Natural killer cell (primary cell): ENCODE results near the gene ALPI. TPM values are rescaled to one million over a fixed set of nuclear protein-coding genes. Genes with fewer than 3 reads are reported as not detected.

Source experiments
- ATAC-seq, 3 donors: fragments of 150-1000 bp in 2 of 3; fragments of 200-7000 bp in 1 of 3; cut with Tn5 transposase; 1 replicate in 1 of 3; 2 replicates in 2 of 3; pipeline ENCODE4 v1.10.0; 2021; ENCODE audit warnings: mild to moderate bottlenecking in 2 of 3, moderate library complexity in 2 of 3
- DNase-seq, 2 donors: peaks; one replicate each; pipeline versions ENCODE4 v3.0.0 to v3.0.0-alpha.2; 2013 to 2021; ENCODE audit warnings: mixed read lengths in 1 of 2
- H3K27ac ChIP-seq: one replicate; pipeline ENCODE4 v1.5.1; 2013; ENCODE audit warnings: mild to moderate bottlenecking, low read length
- H3K27me3 ChIP-seq: one replicate; pipeline ENCODE4 v1.6.1; 2013; ENCODE audit warnings: low read length; ENCODE audit not compliant: control insufficient read depth, insufficient read depth
- H3K36me3 ChIP-seq: one replicate; pipeline ENCODE4 v1.6.1; 2013; ENCODE audit warnings: low read length; ENCODE audit not compliant: control insufficient read depth, insufficient read depth
- H3K4me1 ChIP-seq: one replicate; pipeline ENCODE4 v1.6.1; 2013; ENCODE audit warnings: low read length; ENCODE audit not compliant: control insufficient read depth, insufficient read depth
- H3K4me3 ChIP-seq: one replicate; pipeline ENCODE4 v1.5.1; 2013; ENCODE audit warnings: low read length
- H3K9me3 ChIP-seq: one replicate; pipeline ENCODE4 v1.6.1; 2013; ENCODE audit warnings: low read length; ENCODE audit not compliant: control insufficient read depth, insufficient read depth
- H3K27ac Mint-ChIP-seq, 2 donors: one replicate each; pipeline ENCODE4 v1.8.0; 2022; ENCODE audit warnings: mild to moderate bottlenecking in 2 of 2, mixed read lengths in 2 of 2, moderate library complexity in 1 of 2
- H3K27me3 Mint-ChIP-seq, 2 donors: one replicate each; pipeline ENCODE4 v1.8.0; 2022; ENCODE audit warnings: low read depth in 2 of 2, mixed read lengths in 2 of 2
- H3K36me3 Mint-ChIP-seq: one replicate; pipeline ENCODE4 v1.8.0; 2022; ENCODE audit warnings: mixed read lengths
- H3K4me1 Mint-ChIP-seq, 2 donors: one replicate each; pipeline ENCODE4 v1.8.0; 2022; ENCODE audit warnings: mixed read lengths in 2 of 2
- H3K4me3 Mint-ChIP-seq: one replicate; pipeline ENCODE4 v1.8.0; 2022; ENCODE audit warnings: mild to moderate bottlenecking, moderate library complexity, mixed read lengths
- H3K9me3 Mint-ChIP-seq, 2 donors: one replicate each; pipeline ENCODE4 v1.8.0; 2022; ENCODE audit warnings: mixed read lengths in 2 of 2
- CTCF ChIP-seq: fragments of 200-600 bp; IDR thresholded peaks from one replicate; pipeline ENCODE4 v1.8.0; 2022; ENCODE audit warnings: antibody characterized with exemption
- WGBS: methylation state at CpG from one replicate; pipeline ENCODE4 v1.1.7; 2013; ENCODE audit warnings: missing lambda C conversion rate; ENCODE audit not compliant: insufficient coverage; 5-methylcytosine and 5-hydroxymethylcytosine counted together
- intact Hi-C: fragments of 100-400 bp; cut with micrococcal nuclease; formaldehyde crosslinking; loops from one replicate; pipeline ENCODE4 v1.14.2; 2022
- total RNA-seq, 4 donors: library from RNA; stranded (reverse); fragments of 120-200 nt in 1 of 4; gene quantifications; one replicate each; pipeline versions ENCODE4 v1.2.3 to v1.2.4, GENCODE V29; 2013 to 2022

Gene ALPI
- total RNA-seq, 3 donors from 2014 or later (not counting 1 experiment from before 2014, with no cell fraction given): not detected

GRCh38 chr2:232417489-232417888, 38.5 kb upstream of the ALPI start:
- 86% methylated on average over 5 of the region's 5 CpGs for WGBS
- Histone ChIP-seq H3K9me3 (peaks cover 2% of the 10 kb centered on the region), H3K27ac (no peak overlapping the region), H3K4me1 (peaks cover 8% of the 10 kb centered on the region), H3K4me3 (no peak overlapping the region), H3K36me3 (no peaks in the 10 kb centered on the region), H3K27me3 (peaks cover 18% of the 10 kb centered on the region)
- DNase-seq (no peak), ATAC-seq (no peak)
- intact Hi-C loops: no loop called here
- H3K27ac Mint-ChIP-seq: no peak overlapping the region
- H3K27me3 Mint-ChIP-seq: peaks cover 35% of the 10 kb centered on the region in 2 donors
- H3K4me3 Mint-ChIP-seq: no peak overlapping the region
- TF ChIP-seq CTCF: no peak
- no peaks in the 10 kb centered on the region for H3K9me3 Mint-ChIP-seq
- H3K4me1 Mint-ChIP-seq: peaks cover 5% of the 10 kb centered on the region in 2 donors
- H3K36me3 Mint-ChIP-seq: no peaks in the 10 kb centered on the region

GRCh38 chr2:232418056-232418455, 37.9 kb upstream of the ALPI start:
- WGBS: 84% methylated on average over 6 of the region's 6 CpGs
- ATAC-seq (no peak), DNase-seq (no peak)
- Histone ChIP-seq H3K4me3 (no peak overlapping the region), H3K9me3 (peaks cover 2% of the 10 kb centered on the region), H3K27me3 (peaks cover 14% of the 10 kb centered on the region), H3K27ac (no peak overlapping the region), H3K36me3 (no peaks in the 10 kb centered on the region), H3K4me1 (peaks cover 8% of the 10 kb centered on the region)
- Mint-ChIP-seq H3K4me3 (no peak overlapping the region), H3K27ac (no peak overlapping the region), H3K27me3 (peaks cover 35 to 36% of the 10 kb centered on the region in 2 donors), H3K9me3 (no peaks in the 10 kb centered on the region), H3K4me1 (peaks cover 5% of the 10 kb centered on the region in 2 donors), H3K36me3 (no peaks in the 10 kb centered on the region)
- intact Hi-C loops: no loop called here
- TF ChIP-seq CTCF: no peak

GRCh38 chr2:232418466-232419244, 37.3 kb upstream of the ALPI start:
- peaks cover 30 to 32% of the 10 kb centered on the region in 2 donors for H3K27me3 Mint-ChIP-seq
- WGBS: 3% methylated on average over 49 of the region's 49 CpGs
- ATAC-seq (peak in 1 of 3 donors; percentile 17), DNase-seq (no peak)
- H3K36me3 ChIP-seq: no peaks in the 10 kb centered on the region
- TF ChIP-seq CTCF: no peak
- no peak overlapping the region for H3K27ac ChIP-seq
- intact Hi-C loops: no loop called here
- H3K4me3 Mint-ChIP-seq: no peak overlapping the region
- no peaks in the 10 kb centered on the region for H3K9me3 Mint-ChIP-seq
- H3K27me3 ChIP-seq: peaks cover 14% of the 10 kb centered on the region
- H3K4me1 Mint-ChIP-seq: peaks cover under 1 to 5% of the 10 kb centered on the region in 2 donors
- no peaks in the 10 kb centered on the region for H3K36me3 Mint-ChIP-seq
- no peak overlapping the region for H3K27ac Mint-ChIP-seq
- H3K4me3 ChIP-seq: no peak overlapping the region
- H3K9me3 ChIP-seq: peaks cover 2% of the 10 kb centered on the region
- H3K4me1 ChIP-seq: peaks cover 8% of the 10 kb centered on the region
